Transverse colon (tissue), 4 donors: Measurements from ENCODE around the gene SCGB3A2. TPM values are rescaled to one million over a fixed set of nuclear protein-coding genes. Genes with fewer than 3 reads are reported as not detected.

Source experiments
- DNase-seq: peaks from one replicate; pipeline ENCODE4 v3.0.0-alpha.2; 2019
- H3K27ac ChIP-seq, 4 donors: fragments of 200-600 bp; sonication (generic); 2 replicates each; pipeline ENCODE4 v1.5.1; 2016 to 2018; ENCODE audit warnings: inconsistent platforms in 4 of 4
- H3K27me3 ChIP-seq: fragments of 200-600 bp; sonication (generic); 2 replicates; pipeline ENCODE4 v1.5.1; 2017; ENCODE audit warnings: inconsistent platforms
- H3K36me3 ChIP-seq, 4 donors: fragments of 200-600 bp; sonication (generic); 2 replicates each; pipeline ENCODE4 v1.5.1; 2017 to 2019; ENCODE audit warnings: inconsistent platforms in 4 of 4
- H3K4me1 ChIP-seq, 4 donors: fragments of 200-600 bp; sonication (generic); 2 replicates each; pipeline ENCODE4 v1.5.1; 2017 to 2020; ENCODE audit warnings: inconsistent platforms in 4 of 4
- H3K4me3 ChIP-seq, 4 donors: fragments of 200-600 bp; sonication (generic); 1 replicate in 1 of 4; 2 replicates in 3 of 4; pipeline versions ENCODE4 v1.5.1 to v1.6.1; 2017 to 2019; ENCODE audit warnings: inconsistent platforms in 4 of 4
- H3K9me3 ChIP-seq, 2 donors: fragments of 200-600 bp; sonication (generic); 2 replicates each; pipeline ENCODE4 v1.5.1; 2017 to 2019; ENCODE audit warnings: inconsistent platforms in 2 of 2
- CTCF ChIP-seq, 5 experiments: fragments of 200-600 bp in 3 of 5; fragments of 450-650 bp in 2 of 5; sonication (generic) in 3 of 5; IDR thresholded peaks; 1 replicate in 2 of 5; 2 replicates in 3 of 5; pipeline ENCODE4 v1.5.1; 2016 to 2017; ENCODE audit warnings: antibody characterized with exemption in 5 of 5, inconsistent platforms in 3 of 5, mild to moderate bottlenecking in 2 of 5, moderate library complexity in 1 of 5
- EP300 ChIP-seq: sonication (generic); formaldehyde crosslinking; IDR thresholded peaks from one replicate; pipeline ENCODE4 v1.6.1; 2017; ENCODE audit warnings: antibody characterized with exemption, low read depth
- POLR2A ChIP-seq: fragments of 450-650 bp; IDR thresholded peaks from one replicate; pipeline ENCODE4 v1.6.1; 2016; ENCODE audit warnings: antibody characterized with exemption, mild to moderate bottlenecking, moderate library complexity
- POLR2AphosphoS5 ChIP-seq, 3 donors: sonication (generic); formaldehyde crosslinking; IDR thresholded peaks; one replicate each; pipeline ENCODE4 v1.6.1; 2016; ENCODE audit warnings: antibody characterized with exemption in 3 of 3
- WGBS, 2 donors: methylation state at CpG; one replicate each; pipeline ENCODE4 v1.1.5; 2018; ENCODE audit warnings: low coverage in 1 of 2; 5-methylcytosine and 5-hydroxymethylcytosine counted together
- in situ Hi-C, 4 donors: fragments of 200-750 bp; cut with MboI; loops; one replicate each; pipeline versions ENCODE4 v1.15.0 to v1.15.1; 2017; ENCODE audit warnings: low sequenced_read_pairs in 3 of 4, low pct_ligation_motif_present in 1 of 4, low pct_unique_long_range_greater_than_20kb in 1 of 4
- intact Hi-C: fragments of 100-400 bp; cut with DNase I; formaldehyde crosslinking; loops from one replicate; pipeline ENCODE4 v1.15.1; 2023; ENCODE audit warnings: low total_unique reads
- total RNA-seq, 4 donors: library from RNA; depleted of rRNA; stranded (reverse); fragments of >200 nt; gene quantifications; one replicate each; pipeline ENCODE4 v1.1.0, GENCODE V29; 2016

Gene SCGB3A2
- total RNA-seq, 4 donors from 2014 or later = not detected

GRCh38 chr5:147835386-147835798, 43.1 kb upstream of the SCGB3A2 start:
- intact Hi-C loops = no loop called here
- DNase-seq = no peak
- no peaks in the 10 kb centered on the region for H3K27me3 ChIP-seq
- in situ Hi-C loops = no loop called here
- no peaks in the 10 kb centered on the region for H3K9me3 ChIP-seq
- TF ChIP-seq POLR2AphosphoS5 (IDR thresholded peaks at IDR 0.05) (no peak), EP300 (no peak)
- no peak overlapping the region for H3K4me3 ChIP-seq
- H3K36me3 ChIP-seq = no peaks in the 10 kb centered on the region
- peaks cover 0 to 57% (median 21%) of the 10 kb centered on the region in 4 donors for H3K4me1 ChIP-seq
- WGBS, 2 donors = 6 to 19% methylated on average over 2 of the region's 2 CpGs
- H3K27ac ChIP-seq = no peak overlapping the region

GRCh38 chr5:147836439-147836838, 42.1 kb upstream of the SCGB3A2 start:
- no peak for DNase-seq
- H3K27me3 ChIP-seq = no peaks in the 10 kb centered on the region
- TF ChIP-seq POLR2AphosphoS5 (IDR thresholded peaks at IDR 0.05) = no peak
- TF ChIP-seq CTCF (IDR thresholded peaks at IDR 0.05) = no peak
- TF ChIP-seq POLR2A = no peak
- no peak for TF ChIP-seq EP300
- no peaks in the 10 kb centered on the region for H3K9me3 ChIP-seq
- no peak overlapping the region for H3K4me3 ChIP-seq
- intact Hi-C loops (no loop called here), in situ Hi-C loops (no loop called here)
- H3K36me3 ChIP-seq = no peaks in the 10 kb centered on the region
- peak overlapping the region in 2 of 4 donors; percentile 68 to 75 for H3K27ac ChIP-seq
- peaks cover 0 to 54% (median 21%) of the 10 kb centered on the region in 4 donors for H3K4me1 ChIP-seq
- 74 to 82% methylated on average over 3 of the region's 3 CpGs for WGBS, 2 donors

GRCh38 chr5:147842869-147843268, 35.6 kb upstream of the SCGB3A2 start:
- TF ChIP-seq EP300 (no peak), POLR2A (no peak), POLR2AphosphoS5 (IDR thresholded peaks at IDR 0.05) (no peak), CTCF (IDR thresholded peaks at IDR 0.05) (no peak)
- Histone ChIP-seq H3K27ac (no peak overlapping the region), H3K4me3 (no peak overlapping the region), H3K4me1 (peaks cover 0 to 10% (median 4%) of the 10 kb centered on the region in 4 donors), H3K27me3 (no peaks in the 10 kb centered on the region), H3K36me3 (no peaks in the 10 kb centered on the region), H3K9me3 (no peaks in the 10 kb centered on the region)
- no peak for DNase-seq
- in situ Hi-C loops = no loop called here
- WGBS, 2 donors = 68 to 75% methylated on average over 2 of the region's 2 CpGs
- intact Hi-C loops = no loop called here

- Histone ChIP-seq H3K9me3 (no peaks in the 10 kb centered on the region), H3K36me3 (no peaks in the 10 kb centered on the region), H3K4me3 (no peak overlapping the region), H3K4me1 (no peaks in the 10 kb centered on the region), H3K27me3 (no peaks in the 10 kb centered on the region), H3K27ac (no peak overlapping the region)
- no peak for DNase-seq
- 77 to 83% methylated on average over 3 of the region's 3 CpGs for WGBS, 2 donors
- TF ChIP-seq EP300 (no peak), POLR2A (no peak)
- in situ Hi-C loops (no loop called here), intact Hi-C loops (no loop called here)
Observed at GRCh38 chr5:147844846-147845245, 33.7 kb upstream of the SCGB3A2 start.

GRCh38 chr5:147845618-147846017, 32.9 kb upstream of the SCGB3A2 start:
- no peaks in the 10 kb centered on the region for H3K36me3 ChIP-seq
- no peak overlapping the region for H3K4me3 ChIP-seq
- no peaks in the 10 kb centered on the region for H3K27me3 ChIP-seq
- intact Hi-C loops = no loop called here
- TF ChIP-seq CTCF (IDR thresholded peaks at IDR 0.05) = no peak
- TF ChIP-seq EP300 = no peak
- TF ChIP-seq POLR2A = no peak
- TF ChIP-seq POLR2AphosphoS5 (IDR thresholded peaks at IDR 0.05) = no peak
- in situ Hi-C loops = no loop called here
- no peaks in the 10 kb centered on the region for H3K9me3 ChIP-seq
- DNase-seq = no peak
- H3K4me1 ChIP-seq = no peaks in the 10 kb centered on the region
- 89 to 100% methylated on average over 1 to 4 of the region's 4 CpGs for WGBS, 2 donors
- no peak overlapping the region for H3K27ac ChIP-seq
